GM10266 (cell line): ENCODE results near the gene CMTR1.
A peak's percentile ranks its signal among the peaks of the same experiment; 100 is the strongest.

Source experiments
- DNase-seq: peaks from one replicate; pipeline ENCODE4 v3.0.0; 2012; ENCODE audit errors: extremely low spot score
- TF ChIP-seq, protein P1 (sequence below): IDR thresholded peaks from 2 replicates; pipeline ENCODE4 v1.5.1; 2012; ENCODE audit warnings: mild to moderate bottlenecking, low read depth; ENCODE audit not compliant: control insufficient read depth, insufficient read depth; ENCODE audit errors: missing control alignments

The CMTR1 gene

DNA sequence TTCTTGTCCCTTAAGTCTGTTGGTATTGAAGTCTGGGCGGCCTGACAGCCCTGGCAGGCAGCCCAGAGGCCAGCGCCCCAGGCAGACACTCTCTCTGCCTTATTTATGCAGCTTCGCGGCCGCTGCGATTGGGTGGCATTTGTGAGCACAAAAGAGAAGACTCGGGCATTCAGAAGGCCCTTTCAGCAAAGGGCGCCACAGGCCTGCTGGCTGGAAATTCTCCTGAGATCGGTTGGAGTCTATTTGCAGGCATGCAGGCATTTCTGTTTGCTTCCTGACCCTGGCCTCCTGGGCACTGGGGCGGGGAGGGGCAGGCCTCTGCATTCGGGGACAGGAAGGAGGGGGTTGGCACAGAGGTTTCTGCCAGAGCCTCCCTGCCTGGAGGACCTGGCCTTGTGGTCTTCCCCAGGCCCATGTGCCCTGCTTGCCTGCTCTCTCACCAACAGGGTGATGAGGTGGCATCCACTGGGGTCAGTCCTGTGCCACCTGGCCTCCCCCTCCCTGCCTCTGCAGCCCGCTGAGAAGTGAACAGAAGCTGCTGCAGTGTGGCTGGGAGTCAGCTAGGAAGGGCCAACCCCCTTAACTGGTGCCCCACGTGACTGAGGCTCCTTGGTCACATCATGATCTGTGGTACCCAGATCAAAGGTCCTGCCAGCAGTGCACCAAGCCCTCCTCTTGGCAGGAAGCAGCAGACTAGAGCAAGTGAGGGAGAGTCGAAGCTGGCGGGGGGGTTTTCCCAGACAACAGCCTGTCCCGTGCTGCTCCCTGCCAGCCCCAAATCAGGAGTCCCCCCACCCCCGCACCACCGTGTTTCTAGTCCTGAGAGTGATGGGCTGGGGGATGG lies 83.3 kb downstream of the CMTR1 start:
- TF ChIP-seq, protein P1, sequence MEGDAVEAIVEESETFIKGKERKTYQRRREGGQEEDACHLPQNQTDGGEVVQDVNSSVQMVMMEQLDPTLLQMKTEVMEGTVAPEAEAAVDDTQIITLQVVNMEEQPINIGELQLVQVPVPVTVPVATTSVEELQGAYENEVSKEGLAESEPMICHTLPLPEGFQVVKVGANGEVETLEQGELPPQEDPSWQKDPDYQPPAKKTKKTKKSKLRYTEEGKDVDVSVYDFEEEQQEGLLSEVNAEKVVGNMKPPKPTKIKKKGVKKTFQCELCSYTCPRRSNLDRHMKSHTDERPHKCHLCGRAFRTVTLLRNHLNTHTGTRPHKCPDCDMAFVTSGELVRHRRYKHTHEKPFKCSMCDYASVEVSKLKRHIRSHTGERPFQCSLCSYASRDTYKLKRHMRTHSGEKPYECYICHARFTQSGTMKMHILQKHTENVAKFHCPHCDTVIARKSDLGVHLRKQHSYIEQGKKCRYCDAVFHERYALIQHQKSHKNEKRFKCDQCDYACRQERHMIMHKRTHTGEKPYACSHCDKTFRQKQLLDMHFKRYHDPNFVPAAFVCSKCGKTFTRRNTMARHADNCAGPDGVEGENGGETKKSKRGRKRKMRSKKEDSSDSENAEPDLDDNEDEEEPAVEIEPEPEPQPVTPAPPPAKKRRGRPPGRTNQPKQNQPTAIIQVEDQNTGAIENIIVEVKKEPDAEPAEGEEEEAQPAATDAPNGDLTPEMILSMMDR, result no peak
- peak; percentile 78 for DNase-seq

DNA sequence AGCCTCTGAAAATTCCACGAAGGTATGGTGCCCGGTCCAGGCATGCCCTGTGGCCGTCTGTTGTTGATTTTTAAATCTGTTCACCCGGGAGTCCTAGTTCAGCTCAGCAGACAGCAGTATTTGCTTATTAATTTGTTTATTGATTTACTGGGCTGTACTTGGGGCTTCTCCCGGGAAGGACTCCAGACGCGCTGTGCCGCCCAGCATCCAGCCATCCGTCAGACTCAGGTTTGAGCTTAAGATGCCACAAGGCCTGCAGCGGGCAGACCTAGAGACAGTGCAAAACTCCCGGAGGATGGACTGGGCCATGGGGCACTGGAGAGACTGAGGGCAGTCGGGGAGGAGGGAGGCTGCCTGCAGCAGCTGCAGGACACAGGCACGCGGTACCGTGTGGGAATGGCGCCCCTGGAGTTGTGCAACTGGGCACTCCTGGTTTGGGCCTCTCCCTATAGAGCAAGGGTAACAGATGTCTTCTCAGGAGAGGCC lies 83.9 kb downstream of the CMTR1 start:
- no peak for DNase-seq
- TF ChIP-seq, protein P1, result no peak

DNA sequence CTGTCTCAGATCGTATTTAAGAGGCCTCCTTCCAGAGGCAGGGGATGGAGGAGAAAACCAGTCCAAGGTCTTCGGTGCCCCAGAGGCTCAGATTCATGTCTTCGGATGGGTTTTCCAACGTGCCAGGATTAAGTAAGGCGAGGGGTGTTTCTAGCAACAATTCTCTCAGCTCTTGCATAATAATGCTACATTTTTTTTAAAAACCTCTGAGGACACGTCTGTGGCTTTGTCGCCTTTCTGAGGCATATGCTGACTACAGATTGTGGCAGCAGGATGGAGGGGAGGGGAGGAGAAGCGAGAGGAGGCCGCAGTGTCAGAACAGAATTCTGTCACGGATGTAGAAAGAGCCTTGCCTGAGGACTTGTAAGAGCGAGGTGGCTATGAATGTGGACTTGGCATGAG lies 84.4 kb downstream of the CMTR1 start:
- no peak for DNase-seq

DNA sequence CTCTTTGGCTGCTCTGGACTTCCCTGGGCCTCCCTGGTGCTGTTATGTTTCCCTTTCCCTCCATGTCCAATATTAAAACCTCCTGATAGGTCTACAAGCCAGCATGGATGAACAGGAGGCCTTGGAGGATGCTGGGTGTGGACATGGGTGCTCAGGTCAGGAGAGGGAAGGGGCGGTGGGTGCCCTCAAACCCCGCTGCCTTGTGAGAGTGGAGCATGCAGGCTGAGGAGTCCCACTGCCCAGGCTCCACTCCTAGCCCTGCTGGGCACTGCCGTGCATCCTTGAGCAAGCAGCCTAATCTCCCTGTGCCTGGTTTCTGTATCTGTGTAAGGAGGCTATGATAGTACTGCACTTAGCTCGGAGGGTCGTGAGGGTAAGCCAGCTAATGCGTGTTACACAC lies 85.1 kb downstream of the CMTR1 start:
- TF ChIP-seq, protein P1, result no peak
- no peak for DNase-seq

More for the DNA sequence above, 84.4 kb downstream of the CMTR1 start:
- TF ChIP-seq, protein P1, result no peak

DNA sequence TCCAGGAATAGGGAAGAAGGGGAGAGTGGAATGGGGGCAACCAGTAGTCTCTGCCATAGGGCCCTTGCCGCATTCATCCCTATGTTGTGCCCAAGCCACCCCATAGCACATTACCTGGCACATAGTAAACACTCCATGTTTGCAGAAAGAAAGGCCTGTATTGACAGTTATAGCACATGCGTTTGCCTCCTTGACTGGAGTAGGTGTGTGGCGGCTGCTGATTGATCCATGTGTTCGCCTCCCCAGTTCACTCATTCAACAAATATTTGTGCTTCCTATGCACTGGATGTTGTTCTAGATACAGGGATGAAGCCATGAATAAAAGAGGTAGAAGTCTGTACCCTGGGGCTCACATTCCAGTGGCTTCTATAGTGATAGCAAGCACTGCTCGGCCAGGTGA lies 86.4 kb downstream of the CMTR1 start:
- TF ChIP-seq, protein P1, result no peak
- no peak for DNase-seq

DNA sequence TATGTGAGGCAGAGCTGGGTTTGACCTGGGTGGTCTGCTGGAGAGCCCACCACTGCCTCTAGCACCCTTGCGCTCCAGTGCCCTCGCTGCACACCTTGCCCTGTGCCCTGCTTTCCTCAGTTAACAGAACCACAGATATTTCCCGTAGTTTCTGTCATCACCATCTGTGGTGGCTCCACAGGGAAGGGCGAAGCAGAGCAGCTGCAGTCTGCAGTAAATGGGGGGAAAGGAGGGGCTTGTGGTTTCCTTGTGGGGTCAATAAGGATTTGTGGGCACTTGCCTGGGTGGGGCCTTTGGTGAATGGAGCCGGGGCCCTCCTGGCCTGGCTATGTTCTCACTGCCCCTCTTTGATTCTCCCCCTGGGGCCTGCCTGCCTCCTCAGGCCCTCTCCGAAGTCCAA lies 87.9 kb downstream of the CMTR1 start:
- DNase-seq, result no peak
- TF ChIP-seq, protein P1, result no peak

DNA sequence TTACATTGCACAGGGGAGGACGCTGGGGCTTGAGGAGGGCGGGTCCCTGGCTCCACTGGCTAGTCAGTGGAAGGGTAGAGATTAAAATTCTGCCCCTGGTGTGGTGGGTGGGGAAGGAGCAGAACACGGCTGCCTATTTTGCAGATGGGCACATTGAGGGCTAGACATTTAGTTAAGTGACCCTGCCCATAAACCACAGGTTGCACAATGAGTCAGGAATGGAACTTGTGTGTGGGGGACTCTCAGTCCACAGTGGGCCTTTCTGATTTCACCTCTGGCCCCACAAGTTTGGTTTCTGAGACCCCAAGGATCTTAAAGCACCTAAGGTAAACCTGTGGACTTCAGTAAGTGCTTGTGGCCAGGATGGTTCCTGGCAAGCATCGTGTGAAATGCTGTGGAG lies 88.7 kb downstream of the CMTR1 start:
- DNase-seq, result no peak
- TF ChIP-seq, protein P1, result no peak
